Thymus (tissue), 11 donors: Measurements from ENCODE around the gene CORO7. TPM values are rescaled to one million over a fixed set of nuclear protein-coding genes. Genes with fewer than 3 reads are reported as not detected.

ENCODE experiments used
- DNase-seq, 9 donors: peaks; one replicate each; pipeline ENCODE4 v3.0.0-alpha.2; 2013; ENCODE audit warnings: low spot score in 9 of 9, low read depth in 6 of 9, missing footprints in 1 of 9
- H3K27ac ChIP-seq, 2 donors: one replicate each; pipeline ENCODE4 v1.5.1; 2013; ENCODE audit warnings: control low read depth in 1 of 2, low read depth in 1 of 2, low read length in 1 of 2, mild to moderate bottlenecking in 1 of 2, moderate library complexity in 1 of 2
- H3K27me3 ChIP-seq, 2 donors: one replicate each; pipeline ENCODE4 v1.5.1; 2013; ENCODE audit warnings: low read length in 1 of 2; ENCODE audit not compliant: control insufficient read depth in 2 of 2, insufficient read depth in 1 of 2
- H3K36me3 ChIP-seq, 2 donors: one replicate each; pipeline ENCODE4 v1.5.1; 2013; ENCODE audit warnings: low read length in 1 of 2, mild to moderate bottlenecking in 1 of 2, moderate library complexity in 1 of 2; ENCODE audit not compliant: control insufficient read depth in 2 of 2, insufficient read depth in 2 of 2
- H3K4me1 ChIP-seq, 2 donors: one replicate each; pipeline ENCODE4 v1.5.1; 2013; ENCODE audit warnings: low read length in 2 of 2; ENCODE audit not compliant: control insufficient read depth in 2 of 2, insufficient read depth in 2 of 2
- H3K4me3 ChIP-seq, 2 donors: one replicate each; pipeline ENCODE4 v1.5.1; 2013; ENCODE audit warnings: low read length in 2 of 2, control low read depth in 1 of 2, mild to moderate bottlenecking in 1 of 2
- H3K9me3 ChIP-seq, 2 donors: one replicate each; pipeline ENCODE4 v1.5.1; 2013; ENCODE audit warnings: low read length in 1 of 2, mild to moderate bottlenecking in 1 of 2; ENCODE audit not compliant: control insufficient read depth in 2 of 2, insufficient read depth in 1 of 2
- WGBS: extraction: QIAGEN DNeasy Blood & Tissue Kit; methylation state at CpG from one replicate; pipeline ENCODE4 v1.1.7; 2013; 5-methylcytosine and 5-hydroxymethylcytosine counted together
- polyA plus RNA-seq: library from polyadenylated mRNA; stranded (reverse); fragments of 200-250 nt; gene quantifications from one replicate; pipeline ENCODE4 v1.2.3, GENCODE V29; 2013
- total RNA-seq: library from RNA; stranded (reverse); fragments of 120-200 nt; gene quantifications from one replicate; pipeline ENCODE4 v1.2.4, GENCODE V29; 2013
- donor health status: healthy.

Gene CORO7
- total and polyA plus RNA-seq, 2 donors: 21.6 to 63.7 TPM

- DNase-seq: no peak
- Histone ChIP-seq H3K4me1 (peaks cover 10 to 15% of the 10 kb centered on the region in 2 donors), H3K27ac (no peak overlapping the region), H3K9me3 (no peaks in the 10 kb centered on the region), H3K27me3 (peaks cover 10 to 18% of the 10 kb centered on the region in 2 donors), H3K4me3 (no peak overlapping the region), H3K36me3 (peaks cover 7 to 13% of the 10 kb centered on the region in 2 donors)
- 95% methylated on average over 31 of the region's 31 CpGs for WGBS
Measured at GRCh38 chr16:4376126-4376892, 40.1 kb downstream of the CORO7 start.

- H3K27me3 ChIP-seq: peaks cover 10 to 19% of the 10 kb centered on the region in 2 donors
- WGBS: 95% methylated on average over 15 of the region's 15 CpGs
- H3K9me3 ChIP-seq: no peaks in the 10 kb centered on the region
- no peak overlapping the region for H3K4me3 ChIP-seq
- no peak overlapping the region for H3K27ac ChIP-seq
- peaks cover 10 to 21% of the 10 kb centered on the region in 2 donors for H3K4me1 ChIP-seq
- peaks cover 5 to 8% of the 10 kb centered on the region in 2 donors for H3K36me3 ChIP-seq
- DNase-seq: no peak
Measured at GRCh38 chr16:4375717-4376116, 40.7 kb downstream of the CORO7 start.

- no peak overlapping the region for H3K27ac ChIP-seq
- H3K36me3 ChIP-seq: peaks cover 0 to 4% of the 10 kb centered on the region in 2 donors
- peaks cover 10 to 19% of the 10 kb centered on the region in 2 donors for H3K27me3 ChIP-seq
- no peak overlapping the region for H3K4me3 ChIP-seq
- no peaks in the 10 kb centered on the region for H3K9me3 ChIP-seq
- DNase-seq: no peak
- WGBS: 91% methylated on average over 30 of the region's 30 CpGs
- peaks cover 10 to 29% of the 10 kb centered on the region in 2 donors for H3K4me1 ChIP-seq
Measured at GRCh38 chr16:4373909-4374742, 42.3 kb downstream of the CORO7 start.

GRCh38 chr16:4373356-4373908 is 43.0 kb downstream of the CORO7 start:
- H3K27me3 ChIP-seq: peaks cover 10 to 19% of the 10 kb centered on the region in 2 donors
- peaks cover 10 to 29% of the 10 kb centered on the region in 2 donors for H3K4me1 ChIP-seq
- peaks cover 0 to 4% of the 10 kb centered on the region in 2 donors for H3K36me3 ChIP-seq
- H3K27ac ChIP-seq: no peak overlapping the region
- 91% methylated on average over 9 of the region's 9 CpGs for WGBS
- no peak for DNase-seq
- no peak overlapping the region for H3K4me3 ChIP-seq
- H3K9me3 ChIP-seq: no peaks in the 10 kb centered on the region

- H3K4me1 ChIP-seq: peaks cover 10 to 29% of the 10 kb centered on the region in 2 donors
- DNase-seq: no peak
- WGBS: 94% methylated on average over 10 of the region's 10 CpGs
Measured at GRCh38 chr16:4372578-4373355, 43.6 kb downstream of the CORO7 start.

GRCh38 chr16:4372001-4372577 is 44.3 kb downstream of the CORO7 start:
- DNase-seq: no peak
- H3K4me1 ChIP-seq: peaks cover 10 to 29% of the 10 kb centered on the region in 2 donors

More at GRCh38 chr16:4372578-4373355, 43.6 kb downstream of the CORO7 start:
- no peak overlapping the region for H3K27ac ChIP-seq
- H3K27me3 ChIP-seq: peaks cover 10 to 19% of the 10 kb centered on the region in 2 donors
- peaks cover 0 to 4% of the 10 kb centered on the region in 2 donors for H3K36me3 ChIP-seq
- no peaks in the 10 kb centered on the region for H3K9me3 ChIP-seq
- H3K4me3 ChIP-seq: peak overlapping the region; percentile 33 to 57

GRCh38 chr16:4371357-4372000 is 44.9 kb downstream of the CORO7 start, which contains the start of gene VASN:
TSS of gene VASN (plus strand) at chr16:4371848. CDS start at chr16:4380878, 9,030 bp downstream.
- peak within 1 kb of the TSS; percentile 31 to 74 for H3K27ac ChIP-seq
- H3K4me1 ChIP-seq: peaks cover 10 to 29% of the 10 kb centered on the region in 2 donors
- H3K27me3 ChIP-seq: peaks cover 10 to 19% of the 10 kb centered on the region in 2 donors
- peak in 7 of 9 donors; percentile 33 to 75 (median 60) for DNase-seq
- no peaks in the 10 kb centered on the region for H3K36me3 ChIP-seq
- H3K9me3 ChIP-seq: no peaks in the 10 kb centered on the region
- peak within 1 kb of the TSS; percentile 33 to 57 for H3K4me3 ChIP-seq
- 8% methylated on average over 50 of the region's 50 CpGs for WGBS

More at GRCh38 chr16:4372001-4372577, 44.3 kb downstream of the CORO7 start:
- peak overlapping the region; percentile 33 to 57 for H3K4me3 ChIP-seq
- no peak overlapping the region for H3K27ac ChIP-seq
- peaks cover 10 to 19% of the 10 kb centered on the region in 2 donors for H3K27me3 ChIP-seq
- WGBS: 12% methylated on average over 43 of the region's 43 CpGs
- peaks cover 0 to 4% of the 10 kb centered on the region in 2 donors for H3K36me3 ChIP-seq
- H3K9me3 ChIP-seq: no peaks in the 10 kb centered on the region
